Stimulated activated CD4-positive, alpha-beta T cell treated with anti-CD3 and anti-CD28 coated beads, Interleukin-15, amount 100 ng/mL, for 24 hours (primary cell): Measurements from ENCODE around the gene PF4V1.
"Not testable (repeated sequence)": the region's sequence is repeated elsewhere in the genome, so short reads cannot be mapped to it uniquely, and the experiment has no call there.

ENCODE experiments used
- DNase-seq: peaks from one replicate; pipeline ENCODE4 v3.0.0-alpha.2; 2020

Gene PF4V1

GRCh38 chr4:73871511-73872310 lies 18.6 kb downstream of the PF4V1 start:
- no peak for DNase-seq

GRCh38 chr4:73872316-73873108 lies 19.4 kb downstream of the PF4V1 start:
- DNase-seq, result no peak

- no peak for DNase-seq
Observed at GRCh38 chr4:73874386-73874785, 21.3 kb downstream of the PF4V1 start.

- DNase-seq, result no peak
Observed at GRCh38 chr4:73875401-73875800, 22.3 kb downstream of the PF4V1 start.

- no peak for DNase-seq
Observed at GRCh38 chr4:73883306-73883705, 30.2 kb downstream of the PF4V1 start.

- no peak for DNase-seq
Observed at GRCh38 chr4:73885574-73886267, 32.6 kb downstream of the PF4V1 start.

GRCh38 chr4:73891326-73891725 lies 38.2 kb downstream of the PF4V1 start:
- no peak for DNase-seq

- DNase-seq, result no peak
Observed at GRCh38 chr4:73891739-73892405, 38.8 kb downstream of the PF4V1 start.

GRCh38 chr4:73892966-73893365 lies 39.9 kb downstream of the PF4V1 start:
- DNase-seq, result no peak

- no peak for DNase-seq
Observed at GRCh38 chr4:73894001-73894400, 40.9 kb downstream of the PF4V1 start.

GRCh38 chr4:73895201-73896175 lies 42.4 kb downstream of the PF4V1 start:
- DNase-seq, result no peak

GRCh38 chr4:73896416-73896815 lies 43.3 kb downstream of the PF4V1 start:
- DNase-seq, result no peak

- no peak for DNase-seq
Observed at GRCh38 chr4:73897380-73898136, 44.5 kb downstream of the PF4V1 start.

GRCh38 chr4:73899338-73899737 lies 46.2 kb downstream of the PF4V1 start:
- not testable (repeated sequence) for DNase-seq

GRCh38 chr4:73901031-73901430 lies 47.9 kb downstream of the PF4V1 start:
- no peak for DNase-seq

- no peak for DNase-seq
Observed at GRCh38 chr4:73902038-73902637, 49.0 kb downstream of the PF4V1 start.

GRCh38 chr4:73902817-73903547 lies 49.9 kb downstream of the PF4V1 start:
- no peak for DNase-seq
